Putamen (tissue), 1 donor: ENCODE data around the gene LRRC2.

Source experiments
- DNase-seq: peaks from one replicate; pipeline ENCODE4 v3.0.0-alpha.2; 2016; ENCODE audit warnings: low spot score

LRRC2 gene

DNA sequence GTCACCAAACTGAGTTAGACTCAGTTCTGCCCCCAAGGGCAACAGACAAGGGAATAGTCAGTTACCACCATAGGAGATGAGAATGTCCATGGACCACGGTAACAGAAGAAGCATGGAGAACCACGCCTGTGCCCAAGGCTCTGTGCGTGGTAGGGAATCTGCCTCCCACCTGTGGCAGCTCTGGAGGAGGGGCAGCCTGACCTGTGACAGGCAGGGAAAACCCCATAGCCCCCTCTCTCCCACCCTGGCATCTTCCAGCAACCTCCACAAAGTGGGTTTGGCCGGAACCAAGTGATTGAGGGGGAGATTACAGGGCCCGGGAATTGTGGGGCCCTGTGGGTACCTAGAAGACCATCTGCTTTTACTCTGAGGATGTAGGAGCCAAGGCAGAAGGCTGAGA, 87.1 kb downstream of the LRRC2 start:
- DNase-seq = no peak

- no peak for DNase-seq
Observed at GRCh38 chr3:46478341-46478740, 87.8 kb downstream of the LRRC2 start.

DNA sequence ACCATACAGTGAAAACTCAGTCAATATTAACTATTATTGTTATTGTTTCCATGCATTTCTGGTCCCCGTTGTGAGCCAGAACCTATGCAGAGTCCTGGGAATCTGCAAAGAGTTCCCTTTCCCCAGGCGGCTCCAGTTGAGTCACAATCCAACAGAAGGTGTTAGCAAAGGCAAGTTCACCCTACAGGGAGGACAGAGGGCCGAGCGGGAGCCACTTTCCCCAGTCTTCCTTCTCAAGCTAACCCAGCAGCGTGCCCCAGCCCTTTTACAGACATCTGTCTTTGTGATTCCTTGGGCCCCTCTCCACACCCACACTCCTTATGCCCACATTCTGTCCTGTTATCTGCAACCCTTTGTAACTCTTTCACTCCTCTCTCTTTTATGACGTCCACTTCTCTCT, 88.3 kb downstream of the LRRC2 start:
- DNase-seq = no peak

- no peak for DNase-seq
Observed at GRCh38 chr3:46477145-46477544, 89.0 kb downstream of the LRRC2 start.

DNA sequence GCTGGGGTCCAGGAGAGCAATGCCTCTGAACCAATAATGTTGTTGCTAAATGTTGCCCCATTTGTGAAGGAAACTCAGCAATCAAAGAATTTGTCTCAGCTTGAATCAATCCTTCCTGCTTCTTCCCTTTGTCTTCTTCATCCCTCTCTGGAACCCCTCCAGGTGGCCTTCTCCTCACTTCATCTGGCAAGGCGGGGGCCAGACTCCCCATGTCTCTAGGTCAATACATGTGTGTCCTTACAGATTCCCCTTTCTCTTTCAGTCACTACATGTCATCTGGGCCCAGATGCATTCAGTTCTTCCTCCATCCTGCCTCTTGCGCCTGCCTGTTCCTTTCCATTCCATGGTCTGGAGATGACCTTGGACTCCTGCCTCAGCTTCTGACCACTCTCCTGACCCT, 93.4 kb downstream of the LRRC2 start:
- no peak for DNase-seq

DNA sequence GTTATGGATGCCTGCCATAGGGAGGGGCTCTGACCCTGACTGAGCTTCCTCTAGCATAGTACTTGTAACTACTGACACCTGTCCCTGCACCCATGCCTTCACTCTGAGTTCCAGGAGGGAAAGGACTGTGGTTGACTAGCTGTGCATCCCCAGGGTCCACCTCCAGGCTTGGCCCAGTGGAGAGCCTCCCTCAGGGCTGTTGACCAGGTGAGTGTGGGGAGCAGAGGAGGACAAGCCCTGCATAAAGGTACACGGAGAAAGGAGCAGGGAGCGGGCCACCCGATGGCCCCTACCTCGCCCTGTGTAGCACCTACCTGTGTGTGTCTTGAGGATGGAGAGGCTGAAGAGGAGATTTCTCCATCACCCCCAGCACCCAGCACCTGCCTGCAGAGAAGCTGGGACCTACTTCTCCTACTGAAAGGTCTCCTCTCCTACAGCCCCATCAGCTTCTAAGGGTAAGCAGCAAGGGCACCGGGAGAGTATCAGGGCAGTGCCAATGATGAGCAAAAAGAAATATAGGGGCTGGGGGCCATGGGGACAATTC, 94.7 kb downstream of the LRRC2 start:
- no peak for DNase-seq

GRCh38 chr3:46470831-46471230, 95.3 kb downstream of the LRRC2 start:
- DNase-seq = no peak

GRCh38 chr3:46469680-46470357, 96.3 kb downstream of the LRRC2 start:
- no peak for DNase-seq

DNA sequence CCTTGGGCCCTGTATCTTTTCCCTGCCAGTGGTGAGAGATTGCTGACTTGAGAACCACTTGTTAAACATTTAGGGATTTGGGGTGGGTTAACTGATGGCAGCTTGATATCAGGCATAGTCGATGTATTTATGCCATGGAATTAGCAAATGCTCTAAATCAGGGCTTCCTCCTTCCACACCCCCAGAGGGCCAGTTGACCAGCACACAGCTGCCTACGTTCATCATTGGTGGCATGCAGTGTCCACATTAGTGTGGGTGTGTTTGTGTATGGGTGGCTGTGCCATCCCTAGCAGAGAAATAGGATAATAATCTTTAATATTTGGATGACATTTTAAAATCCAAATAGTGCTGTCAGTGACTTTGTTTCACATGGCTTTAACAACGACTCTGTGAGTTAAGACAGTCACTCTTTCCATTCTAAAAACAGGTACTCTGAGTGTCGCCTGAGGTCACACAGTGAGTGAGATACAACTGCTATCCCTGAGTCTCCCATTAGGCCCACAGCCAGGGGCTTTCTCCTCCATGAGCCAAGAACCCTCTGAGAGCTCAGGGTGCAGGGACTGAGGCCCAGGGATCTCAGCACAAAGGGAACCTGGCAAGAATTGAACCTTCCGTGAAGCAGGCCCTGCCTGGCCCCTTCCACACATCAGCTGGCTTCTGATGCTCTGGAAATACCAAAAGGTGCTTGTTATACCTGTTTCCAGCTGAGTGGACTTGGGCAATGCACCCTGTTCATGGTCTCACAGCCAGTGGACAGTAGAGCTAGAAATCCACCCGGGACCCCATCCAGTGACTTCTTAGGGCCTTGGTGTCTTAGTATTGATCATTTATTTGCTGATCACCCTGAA, 97.1 kb downstream of the LRRC2 start:
- DNase-seq = no peak

DNA sequence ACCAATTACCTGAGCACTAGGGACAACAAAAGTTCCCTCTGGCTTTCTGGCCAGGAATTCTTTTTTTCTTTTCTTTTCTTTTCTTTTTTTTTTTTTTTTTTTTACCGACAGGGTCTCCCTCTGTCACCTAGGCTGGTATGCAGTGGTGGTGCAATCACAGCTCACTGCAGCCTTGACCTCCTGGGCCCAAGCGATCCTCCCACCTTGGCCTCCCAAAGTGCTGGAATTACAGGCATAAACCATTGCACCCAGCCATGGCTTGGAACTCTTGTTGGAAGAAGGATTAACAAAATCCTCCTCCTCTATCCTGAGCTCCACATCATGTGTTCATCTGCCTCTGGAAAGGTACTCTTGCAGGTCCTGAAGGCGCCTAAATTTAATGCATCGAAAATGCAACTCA, 98.5 kb downstream of the LRRC2 start:
- no peak for DNase-seq

DNA sequence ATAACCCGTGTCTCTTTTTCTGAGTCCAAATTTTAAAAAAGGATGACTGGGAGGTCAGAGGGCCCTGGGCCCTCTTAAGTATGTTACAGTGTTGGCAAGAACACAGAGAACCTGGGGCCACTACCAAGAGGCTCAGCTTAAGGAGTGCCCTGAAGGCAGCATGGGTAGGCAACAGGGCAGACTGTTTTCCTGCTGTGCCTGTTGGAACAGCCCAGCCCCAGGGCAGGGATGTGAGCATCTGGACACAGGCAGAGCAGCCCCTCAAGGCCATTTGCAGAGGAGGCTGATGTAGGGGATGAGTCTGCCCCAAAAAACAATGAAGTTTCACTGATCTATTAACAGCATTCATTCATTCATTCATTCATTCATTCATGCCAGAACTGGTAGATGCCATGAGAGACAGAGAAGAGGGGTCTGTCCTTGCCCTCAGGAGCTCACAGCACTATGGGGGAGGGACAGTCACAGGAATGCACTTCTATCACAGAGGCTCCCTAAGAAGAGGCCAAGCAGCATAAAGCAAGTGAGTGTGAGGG, 99.2 kb downstream of the LRRC2 start:
- DNase-seq = no peak

- no peak for DNase-seq
Observed at GRCh38 chr3:46466273-46466672, 99.8 kb downstream of the LRRC2 start.
